ENCODE results near the gene ARMC3. TPM values are rescaled to one million over a fixed set of nuclear protein-coding genes. Genes with fewer than 3 reads are reported as not detected.

Gene ARMC3
- total and polyA plus RNA-seq, 9 of the 15 experiments (the other 6 are each of a cell fraction or from before 2014, with no cell fraction given) = 0.33 to 1.1 (median 0.62) TPM

DNA sequence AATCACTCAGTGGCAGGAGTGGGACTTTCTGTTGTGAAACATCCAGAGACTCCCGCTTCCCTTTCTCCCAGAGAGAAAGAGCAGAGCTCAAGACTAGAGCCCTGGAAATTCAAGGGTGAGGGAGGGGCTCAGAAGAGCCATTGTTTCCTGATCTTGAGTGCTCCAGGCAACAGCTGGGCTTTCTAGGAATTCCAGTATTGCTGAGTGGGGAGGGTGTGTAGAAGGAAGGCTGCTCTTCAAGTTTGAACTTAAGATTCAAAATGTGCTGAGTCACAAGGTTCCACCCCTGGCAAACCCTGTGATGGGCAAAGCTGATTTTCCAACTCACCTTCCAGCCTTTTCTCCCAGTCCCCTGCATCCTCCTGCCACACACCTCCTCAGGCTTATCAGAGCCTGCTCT is 125.2 kb downstream of the ARMC3 start:
- H3K4me1 ChIP-seq (replicated peaks in 1 of 2; ENCODE audit: control insufficient read depth in 2 of 2, insufficient read depth in 2 of 2, low read length in 2 of 2) = peaks cover 12 to 61% of the 10 kb centered on the region in 2 experiments
- H3K9ac ChIP-seq (ENCODE audit: insufficient read depth in 1 of 2, low read depth in 2 of 2, low read length in 2 of 2) = peak overlapping the region; percentile 3 to 27; a peak in 3 of 4 replicates
- peak overlapping the region; percentile 81 for H2AFZ ChIP-seq (ENCODE audit: low read depth, low read length)
- H3K36me3 ChIP-seq (ENCODE audit: control insufficient read depth, insufficient read depth, low read length) = no peaks in the 10 kb centered on the region
- ChIA-PET POLR2A (interaction anchor here (0.7 to 1.6 kb wide), 4 partner anchors 10 to 641 kb away, joined by 3 to 6 read pairs (median 4); no protein-coding TSS in a partner anchor), CTCF (ENCODE audit: low intra/inter-chr PET ratio) (no interaction called here)
- no peaks in the 10 kb centered on the region for H4K20me1 ChIP-seq (replicated peaks; ENCODE audit: control insufficient read depth, insufficient read depth, low read length)
- DNase-seq (ENCODE audit: extremely low read depth in 1 of 4, low spot score in 3 of 4) (peak in 1 of 4 experiments; percentile 68), ATAC-seq (no peak; the same call in 2 of the 3 replicates), FAIRE-seq (peak; percentile 42)
- intact Hi-C loops (cut with micrococcal nuclease) = loop anchor here (5.0 to 10.0 kb wide), 2 partner anchors 36 to 738 kb away; partner anchors contain the start of gene COMMD3
- no peaks in the 10 kb centered on the region for H3K9me3 ChIP-seq (replicated peaks; ENCODE audit: control insufficient read depth, insufficient read depth, low read depth, low read length)
- WGBS (ENCODE audit: insufficient coverage, low coverage, missing lambda C conversion rate) = 0% methylated on average over 1 of the region's 1 CpG
- no peaks in the 10 kb centered on the region for H3K9me1 ChIP-seq (ENCODE audit: control insufficient read depth, insufficient read depth, low read length)
- H3K79me2 ChIP-seq (ENCODE audit: control insufficient read depth, insufficient read depth, low read length) = no peaks in the 10 kb centered on the region
- peak overlapping the region; percentile 82 for H3K27ac ChIP-seq (ENCODE audit: extremely low read depth, low read depth, low read length)
- in situ Hi-C loops (cut with MboI) = no loop called here
- no peak overlapping the region for H3K4me3 ChIP-seq
- peak overlapping the region; percentile 12; the same call in 1 of the 2 replicates for H3K4me2 ChIP-seq (ENCODE audit: insufficient read depth, low read length)
- H3K27me3 ChIP-seq (ENCODE audit: control insufficient read depth in 2 of 2, insufficient read depth in 2 of 2, low read length in 2 of 2) = no peaks in the 10 kb centered on the region
- BruUV-seq (replicated peaks) = no TSS peak
- no peak for TF ChIP-seq POLR3G (IDR thresholded peaks at IDR 0.05; ENCODE audit: extremely low read depth, insufficient read length, insufficient replicate concordance)
- TF ChIP-seq, protein P1, sequence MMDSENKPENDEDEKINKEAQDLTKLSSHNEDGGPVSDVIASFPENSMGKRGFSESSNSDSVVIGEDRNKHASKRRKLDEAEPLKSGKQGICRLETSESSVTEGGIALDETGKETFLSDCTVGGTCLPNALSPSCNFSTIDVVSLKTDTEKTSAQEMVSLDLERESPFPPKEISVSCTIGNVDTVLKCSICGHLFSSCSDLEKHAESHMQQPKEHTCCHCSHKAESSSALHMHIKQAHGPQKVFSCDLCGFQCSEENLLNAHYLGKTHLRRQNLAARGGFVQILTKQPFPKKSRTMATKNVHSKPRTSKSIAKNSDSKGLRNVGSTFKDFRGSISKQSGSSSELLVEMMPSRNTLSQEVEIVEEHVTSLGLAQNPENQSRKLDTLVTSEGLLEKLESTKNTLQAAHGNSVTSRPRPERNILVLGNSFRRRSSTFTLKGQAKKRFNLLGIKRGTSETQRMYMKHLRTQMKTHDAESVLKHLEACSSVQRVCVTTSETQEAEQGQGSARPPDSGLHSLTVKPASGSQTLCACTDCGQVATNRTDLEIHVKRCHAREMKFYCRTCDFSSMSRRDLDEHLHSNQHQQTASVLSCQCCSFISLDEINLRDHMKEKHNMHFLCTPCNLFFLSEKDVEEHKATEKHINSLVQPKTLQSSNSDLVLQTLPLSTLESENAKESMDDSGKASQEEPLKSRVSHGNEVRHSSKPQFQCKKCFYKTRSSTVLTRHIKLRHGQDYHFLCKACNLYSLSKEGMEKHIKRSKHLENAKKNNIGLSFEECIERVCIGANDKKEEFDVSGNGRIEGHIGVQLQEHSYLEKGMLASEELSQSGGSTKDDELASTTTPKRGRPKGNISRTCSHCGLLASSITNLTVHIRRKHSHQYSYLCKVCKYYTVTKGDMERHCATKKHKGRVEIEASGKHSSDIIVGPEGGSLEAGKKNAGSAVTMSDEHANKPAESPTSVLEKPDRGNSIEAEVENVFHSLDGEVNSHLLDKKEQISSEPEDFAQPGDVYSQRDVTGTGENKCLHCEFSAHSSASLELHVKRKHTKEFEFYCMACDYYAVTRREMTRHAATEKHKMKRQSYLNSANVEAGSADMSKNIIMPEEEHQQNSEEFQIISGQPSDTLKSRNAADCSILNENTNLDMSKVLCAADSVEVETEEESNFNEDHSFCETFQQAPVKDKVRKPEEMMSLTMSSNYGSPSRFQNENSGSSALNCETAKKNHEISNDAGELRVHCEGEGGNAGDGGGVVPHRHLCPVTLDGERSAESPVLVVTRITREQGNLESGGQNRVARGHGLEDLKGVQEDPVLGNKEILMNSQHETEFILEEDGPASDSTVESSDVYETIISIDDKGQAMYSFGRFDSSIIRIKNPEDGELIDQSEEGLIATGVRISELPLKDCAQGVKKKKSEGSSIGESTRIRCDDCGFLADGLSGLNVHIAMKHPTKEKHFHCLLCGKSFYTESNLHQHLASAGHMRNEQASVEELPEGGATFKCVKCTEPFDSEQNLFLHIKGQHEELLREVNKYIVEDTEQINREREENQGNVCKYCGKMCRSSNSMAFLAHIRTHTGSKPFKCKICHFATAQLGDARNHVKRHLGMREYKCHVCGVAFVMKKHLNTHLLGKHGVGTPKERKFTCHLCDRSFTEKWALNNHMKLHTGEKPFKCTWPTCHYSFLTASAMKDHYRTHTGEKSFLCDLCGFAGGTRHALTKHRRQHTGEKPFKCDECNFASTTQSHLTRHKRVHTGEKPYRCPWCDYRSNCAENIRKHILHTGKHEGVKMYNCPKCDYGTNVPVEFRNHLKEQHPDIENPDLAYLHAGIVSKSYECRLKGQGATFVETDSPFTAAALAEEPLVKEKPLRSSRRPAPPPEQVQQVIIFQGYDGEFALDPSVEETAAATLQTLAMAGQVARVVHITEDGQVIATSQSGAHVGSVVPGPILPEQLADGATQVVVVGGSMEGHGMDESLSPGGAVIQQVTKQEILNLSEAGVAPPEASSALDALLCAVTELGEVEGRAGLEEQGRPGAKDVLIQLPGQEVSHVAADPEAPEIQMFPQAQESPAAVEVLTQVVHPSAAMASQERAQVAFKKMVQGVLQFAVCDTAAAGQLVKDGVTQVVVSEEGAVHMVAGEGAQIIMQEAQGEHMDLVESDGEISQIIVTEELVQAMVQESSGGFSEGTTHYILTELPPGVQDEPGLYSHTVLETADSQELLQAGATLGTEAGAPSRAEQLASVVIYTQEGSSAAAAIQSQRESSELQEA (IDR thresholded peaks at IDR 0.05; ENCODE audit: low read depth) = no peak
- TF ChIP-seq, protein P2, sequence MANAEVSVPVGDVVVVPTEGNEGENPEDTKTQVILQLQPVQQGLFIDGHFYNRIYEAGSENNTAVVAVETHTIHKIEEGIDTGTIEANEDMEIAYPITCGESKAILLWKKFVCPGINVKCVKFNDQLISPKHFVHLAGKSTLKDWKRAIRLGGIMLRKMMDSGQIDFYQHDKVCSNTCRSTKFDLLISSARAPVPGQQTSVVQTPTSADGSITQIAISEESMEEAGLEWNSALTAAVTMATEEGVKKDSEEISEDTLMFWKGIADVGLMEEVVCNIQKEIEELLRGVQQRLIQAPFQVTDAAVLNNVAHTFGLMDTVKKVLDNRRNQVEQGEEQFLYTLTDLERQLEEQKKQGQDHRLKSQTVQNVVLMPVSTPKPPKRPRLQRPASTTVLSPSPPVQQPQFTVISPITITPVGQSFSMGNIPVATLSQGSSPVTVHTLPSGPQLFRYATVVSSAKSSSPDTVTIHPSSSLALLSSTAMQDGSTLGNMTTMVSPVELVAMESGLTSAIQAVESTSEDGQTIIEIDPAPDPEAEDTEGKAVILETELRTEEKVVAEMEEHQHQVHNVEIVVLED (CRISPR knock-in tag; IDR thresholded peaks at IDR 0.05) = no peak
- TF ChIP-seq SNIP1 (IDR thresholded peaks at IDR 0.05; ENCODE audit: low read depth) = no peak
- TF ChIP-seq KLF16 (IDR thresholded peaks at IDR 0.05) = no peak
- TF ChIP-seq ZEB2 (IDR thresholded peaks at IDR 0.05) = no peak
- TF ChIP-seq, protein P3, sequence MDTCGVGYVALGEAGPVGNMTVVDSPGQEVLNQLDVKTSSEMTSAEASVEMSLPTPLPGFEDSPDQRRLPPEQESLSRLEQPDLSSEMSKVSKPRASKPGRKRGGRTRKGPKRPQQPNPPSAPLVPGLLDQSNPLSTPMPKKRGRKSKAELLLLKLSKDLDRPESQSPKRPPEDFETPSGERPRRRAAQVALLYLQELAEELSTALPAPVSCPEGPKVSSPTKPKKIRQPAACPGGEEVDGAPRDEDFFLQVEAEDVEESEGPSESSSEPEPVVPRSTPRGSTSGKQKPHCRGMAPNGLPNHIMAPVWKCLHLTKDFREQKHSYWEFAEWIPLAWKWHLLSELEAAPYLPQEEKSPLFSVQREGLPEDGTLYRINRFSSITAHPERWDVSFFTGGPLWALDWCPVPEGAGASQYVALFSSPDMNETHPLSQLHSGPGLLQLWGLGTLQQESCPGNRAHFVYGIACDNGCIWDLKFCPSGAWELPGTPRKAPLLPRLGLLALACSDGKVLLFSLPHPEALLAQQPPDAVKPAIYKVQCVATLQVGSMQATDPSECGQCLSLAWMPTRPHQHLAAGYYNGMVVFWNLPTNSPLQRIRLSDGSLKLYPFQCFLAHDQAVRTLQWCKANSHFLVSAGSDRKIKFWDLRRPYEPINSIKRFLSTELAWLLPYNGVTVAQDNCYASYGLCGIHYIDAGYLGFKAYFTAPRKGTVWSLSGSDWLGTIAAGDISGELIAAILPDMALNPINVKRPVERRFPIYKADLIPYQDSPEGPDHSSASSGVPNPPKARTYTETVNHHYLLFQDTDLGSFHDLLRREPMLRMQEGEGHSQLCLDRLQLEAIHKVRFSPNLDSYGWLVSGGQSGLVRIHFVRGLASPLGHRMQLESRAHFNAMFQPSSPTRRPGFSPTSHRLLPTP (IDR thresholded peaks at IDR 0.05; ENCODE audit: borderline replicate concordance, extremely low read depth, insufficient read length) = no peak
- no peak for TF ChIP-seq RNF2 (IDR thresholded peaks at IDR 0.05)
- TF ChIP-seq NCOA4 (IDR thresholded peaks at IDR 0.05; ENCODE audit: partially characterized antibody) = no peak
- TF ChIP-seq ESRRA (IDR thresholded peaks at IDR 0.05; ENCODE audit: borderline replicate concordance, low read depth) = no peak

All from K562 (cell line).